GM23338 (cell line): ENCODE results near the gene SSR3. TPM values are rescaled to one million over a fixed set of nuclear protein-coding genes. Genes with fewer than 3 reads are reported as not detected.

Experiments
- ATAC-seq: fragments of 200-7000 bp; cut with Tn5 transposase; 3 replicates; pipeline ENCODE4 v1.9.1; 2020
- DNase-seq: peaks from one replicate; pipeline ENCODE4 v3.0.0-alpha.2; 2015; ENCODE audit warnings: low spot score
- H2AFZ ChIP-seq: fragments of 200-600 bp; sonication (generic); 2 replicates; pipeline ENCODE4 v1.8.0; 2016; ENCODE audit warnings: antibody characterized with exemption, mild to moderate bottlenecking, moderate library complexity
- H3F3A ChIP-seq: fragments of 200-600 bp; sonication (generic); replicated peaks from 2 replicates; pipeline ENCODE4 v1.8.0; 2017; ENCODE audit warnings: antibody characterized with exemption, mixed run types, low read depth
- H3K27ac ChIP-seq: fragments of 200-600 bp; sonication (generic); 2 replicates; pipeline ENCODE4 v1.6.1; 2016; ENCODE audit warnings: low read depth
- H3K27me3 ChIP-seq: fragments of 200-600 bp; sonication (generic); 2 replicates; pipeline ENCODE4 v1.8.0; 2016; ENCODE audit warnings: mild to moderate bottlenecking, mixed run types, moderate library complexity; ENCODE audit not compliant: insufficient read depth
- H3K36me3 ChIP-seq: fragments of 200-600 bp; sonication (generic); 2 replicates; pipeline ENCODE4 v1.8.0; 2016; ENCODE audit warnings: mild to moderate bottlenecking; ENCODE audit not compliant: insufficient read depth
- H3K4me1 ChIP-seq: fragments of 200-600 bp; sonication (generic); 2 replicates; pipeline ENCODE4 v1.8.0; 2016; ENCODE audit warnings: mild to moderate bottlenecking, moderate library complexity; ENCODE audit not compliant: insufficient read depth
- H3K4me2 ChIP-seq: fragments of 200-600 bp; sonication (generic); 2 replicates; pipeline ENCODE4 v1.7.1; 2017; ENCODE audit warnings: mixed run types
- H3K4me3 ChIP-seq: fragments of 200-600 bp; sonication (generic); 2 replicates; pipeline ENCODE4 v1.6.1; 2016; ENCODE audit warnings: mixed run types
- H3K79me2 ChIP-seq: fragments of 200-600 bp; sonication (generic); replicated peaks from 2 replicates; pipeline ENCODE4 v1.8.0; 2017; ENCODE audit warnings: mild to moderate bottlenecking; ENCODE audit not compliant: insufficient read depth
- H3K9me2 ChIP-seq: fragments of 200-600 bp; sonication (generic); 2 replicates; pipeline ENCODE4 v1.8.0; 2017; ENCODE audit not compliant: insufficient read depth
- H4K20me1 ChIP-seq: fragments of 200-600 bp; sonication (generic); replicated peaks from 2 replicates; pipeline ENCODE4 v1.8.0; 2017; ENCODE audit warnings: mild to moderate bottlenecking; ENCODE audit not compliant: insufficient read depth
- H3K27ac Mint-ChIP-seq: 2 replicates; pipeline ENCODE4 v1.8.0; 2020; ENCODE audit warnings: inconsistent platforms, mild to moderate bottlenecking, moderate library complexity, mixed read lengths
- H3K27me3 Mint-ChIP-seq: 3 replicates; pipeline ENCODE4 v1.8.0; 2022; ENCODE audit warnings: low read depth, mild to moderate bottlenecking, moderate library complexity, mixed read lengths, inconsistent platforms; ENCODE audit not compliant: insufficient read depth, poor library complexity
- H3K36me3 Mint-ChIP-seq: 3 replicates; pipeline ENCODE4 v1.8.0; 2021; ENCODE audit warnings: low read depth, mild to moderate bottlenecking, inconsistent platforms, moderate library complexity, mixed read lengths
- H3K4me1 Mint-ChIP-seq: 3 replicates; pipeline ENCODE4 v1.8.0; 2020; ENCODE audit warnings: mild to moderate bottlenecking, inconsistent platforms, mixed read lengths
- H3K4me3 Mint-ChIP-seq: 3 replicates; pipeline ENCODE4 v1.8.0; 2021; ENCODE audit warnings: moderate library complexity, mild to moderate bottlenecking, inconsistent platforms, mixed read lengths
- H3K9me3 Mint-ChIP-seq: 3 replicates; pipeline ENCODE4 v1.8.0; 2020; ENCODE audit warnings: moderate library complexity, mild to moderate bottlenecking, inconsistent platforms, mixed read lengths
- CREB1 ChIP-seq: fragments of 250-450 bp; sonication (Bioruptor Pico); IDR thresholded peaks from 2 replicates; pipeline ENCODE4 v1.5.0; 2020; ENCODE audit warnings: low read depth, mild to moderate bottlenecking, moderate library complexity
- CTCF ChIP-seq, 2 experiments: fragments of 200-600 bp in 1 of 2; sonication (generic) in 1 of 2; conservative IDR thresholded peaks; 2 replicates each; pipeline versions ENCODE4 v1.5.1 to v1.6.1; 2016 to 2017; ENCODE audit warnings: antibody characterized with exemption in 2 of 2, low read depth in 2 of 2, mild to moderate bottlenecking in 2 of 2, moderate library complexity in 1 of 2
- ETS1 ChIP-seq: IDR thresholded peaks from 2 replicates; pipeline ENCODE4 v1.6.1; 2016; ENCODE audit warnings: antibody characterized with exemption
- EZH2 ChIP-seq: fragments of 200-600 bp; sonication (generic); IDR thresholded peaks from one replicate; pipeline ENCODE4 v1.8.0; 2017; ENCODE audit warnings: antibody characterized with exemption, mild to moderate bottlenecking, low read depth; ENCODE audit not compliant: unreplicated experiment
- EZH2phosphoT487 ChIP-seq: fragments of 200-600 bp; sonication (generic); IDR thresholded peaks from one replicate; pipeline ENCODE4 v1.8.1; 2018; ENCODE audit warnings: antibody characterized with exemption; ENCODE audit not compliant: unreplicated experiment
- JUNB ChIP-seq: IDR thresholded peaks from one replicate; pipeline ENCODE4 v1.6.1; 2016; ENCODE audit warnings: antibody characterized with exemption; ENCODE audit not compliant: unreplicated experiment
- NANOG ChIP-seq: IDR thresholded peaks from 2 replicates; pipeline ENCODE4 v1.6.1; 2016; ENCODE audit warnings: antibody characterized with exemption, borderline replicate concordance
- POLR2AphosphoS5 ChIP-seq: IDR thresholded peaks from 2 replicates; pipeline ENCODE4 v1.6.1; 2016; ENCODE audit warnings: antibody characterized with exemption, low read depth
- REST ChIP-seq: IDR thresholded peaks from one replicate; pipeline ENCODE4 v1.6.1; 2018; ENCODE audit warnings: antibody characterized with exemption; ENCODE audit not compliant: unreplicated experiment
- STAT1 ChIP-seq: IDR thresholded peaks from one replicate; pipeline ENCODE4 v1.6.1; 2016; ENCODE audit warnings: antibody characterized with exemption; ENCODE audit not compliant: unreplicated experiment
- ZNF114 ChIP-seq: fragments of 250-450 bp; sonication (Bioruptor Pico); IDR thresholded peaks from 2 replicates; pipeline ENCODE4 v1.5.0; 2020; ENCODE audit warnings: mild to moderate bottlenecking, moderate library complexity
- ZNF331 ChIP-seq: fragments of 250-450 bp; sonication (Bioruptor Pico); IDR thresholded peaks from 2 replicates; pipeline ENCODE4 v1.5.0; 2020; ENCODE audit warnings: low read depth, mild to moderate bottlenecking, moderate library complexity
- polyA plus RNA-seq: library from polyadenylated mRNA; unstranded; fragments of >200 nt; fragmentation: Nextera tagmentation; extraction: Ambion mirVana; gene quantifications from 2 replicates; pipeline ENCODE4 v1.2.1, GENCODE V29; 2016
- total RNA-seq: library from RNA; depleted of rRNA; stranded (reverse); fragments of >200 nt; shearing (Covaris generic); gene quantifications from 2 replicates; pipeline ENCODE4 v1.2.3, GENCODE V29; 2014

SSR3 gene
- total and polyA plus RNA-seq, 2 experiments from 2014 or later = 143 to 173 TPM

- TF ChIP-seq EZH2phosphoT487 (no peak), CTCF (conservative IDR thresholded peaks at IDR 0.05; ENCODE audit: low read depth in 2 of 2) (no peak), NANOG (no peak), CREB1 (CRISPR knock-in tag) (no peak), ETS1 (no peak), STAT1 (no peak), EZH2 (no peak), ZNF114 (CRISPR knock-in tag) (no peak), POLR2AphosphoS5 (no peak)
Measured at GRCh38 chr3:156603379-156604017, 48.6 kb upstream of the SSR3 start (continued).

GRCh38 chr3:156602424-156602823, 47.5 kb upstream of the SSR3 start:
- Histone ChIP-seq H3K4me1 (peaks cover 13% of the 10 kb centered on the region), H3K9me2 (no peaks in the 10 kb centered on the region), H3K4me3 (no peak overlapping the region), H3K27me3 (peaks cover 11% of the 10 kb centered on the region), H4K20me1 (no peaks in the 10 kb centered on the region), H3F3A (no peaks in the 10 kb centered on the region), H3K36me3 (no peaks in the 10 kb centered on the region), H3K4me2 (no peak overlapping the region), H3K79me2 (no peaks in the 10 kb centered on the region), H3K27ac (no peak overlapping the region), H2AFZ (no peak overlapping the region)
- no peak for TF ChIP-seq STAT1
- no peak for TF ChIP-seq REST
- no peak for TF ChIP-seq JUNB
- no peak for TF ChIP-seq ZNF331 (CRISPR knock-in tag)
- no peak for TF ChIP-seq ZNF114 (CRISPR knock-in tag)
- TF ChIP-seq EZH2 = no peak
- no peak for TF ChIP-seq NANOG
- no peak for TF ChIP-seq CTCF (conservative IDR thresholded peaks at IDR 0.05; ENCODE audit: low read depth in 2 of 2)
- TF ChIP-seq CREB1 (CRISPR knock-in tag) = no peak
- no peaks in the 10 kb centered on the region for H3K9me3 Mint-ChIP-seq
- peaks cover 26% of the 10 kb centered on the region for H3K4me1 Mint-ChIP-seq
- DNase-seq (no peak), ATAC-seq (no peak)
- H3K27me3 Mint-ChIP-seq = peaks cover 8% of the 10 kb centered on the region
- H3K27ac Mint-ChIP-seq = no peak overlapping the region
- H3K36me3 Mint-ChIP-seq = no peaks in the 10 kb centered on the region
- H3K4me3 Mint-ChIP-seq = no peak overlapping the region
